ENCODE results near the gene CALM3.
"Not testable (repeated sequence)": the region's sequence is repeated elsewhere in the genome, so short reads cannot be mapped to it uniquely, and the experiment has no call there.

CALM3 gene

DNA sequence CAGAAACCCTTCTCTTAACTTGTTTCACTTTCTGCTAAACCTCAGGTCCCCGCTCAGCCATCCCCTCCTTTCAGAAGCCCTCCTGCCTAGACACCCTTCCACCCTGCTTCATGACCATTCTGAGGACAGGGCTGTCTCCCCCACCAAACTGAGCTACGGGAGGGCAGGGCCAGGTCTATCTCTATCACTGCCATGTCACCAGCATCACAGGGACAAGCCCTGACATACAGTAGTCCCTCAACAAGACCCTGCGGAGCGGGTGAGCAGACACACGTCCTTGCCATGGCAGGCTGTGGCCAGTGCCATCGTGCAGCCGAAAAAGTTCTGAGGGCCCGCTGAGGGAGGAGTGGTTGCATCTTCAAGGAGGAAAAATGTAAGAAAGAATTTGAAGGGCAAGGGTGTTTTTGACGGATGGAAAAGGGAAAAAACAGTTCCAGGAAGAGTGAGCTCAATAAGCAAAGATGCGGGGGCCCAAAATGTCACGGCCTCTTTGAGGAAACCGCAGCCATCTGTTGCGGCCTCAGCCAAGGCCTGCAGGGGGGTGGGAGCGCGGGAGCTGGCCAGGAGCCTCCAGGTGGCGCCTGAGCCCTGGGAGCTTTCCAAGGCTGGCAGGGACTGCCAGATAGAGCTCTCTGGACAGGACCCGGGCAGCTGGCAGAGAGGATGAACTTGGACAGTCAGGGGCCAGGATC is 15.6 kb downstream of the CALM3 start:
- peak; percentile 80 for DNase-seq

DNA sequence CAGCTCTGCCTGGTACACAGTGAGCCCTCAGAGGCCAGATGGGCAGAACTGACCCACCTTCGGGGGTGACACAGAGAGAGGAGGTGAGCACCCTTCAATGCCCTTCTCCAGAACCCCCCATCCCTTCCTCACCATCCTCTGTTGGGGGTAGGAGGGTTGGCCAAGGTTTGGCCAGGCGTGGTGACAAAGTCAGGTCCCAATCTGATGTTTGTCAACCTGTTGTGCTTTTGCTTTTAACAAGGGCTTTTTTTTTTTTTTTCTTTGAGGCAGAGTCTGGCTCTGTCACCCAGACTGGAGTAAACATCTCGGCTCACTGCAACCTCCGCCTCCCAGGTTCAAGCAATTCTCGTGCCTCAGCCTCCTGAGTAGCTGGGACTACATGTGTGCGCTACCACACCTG is 16.5 kb downstream of the CALM3 start:
- DNase-seq, result no peak

DNA sequence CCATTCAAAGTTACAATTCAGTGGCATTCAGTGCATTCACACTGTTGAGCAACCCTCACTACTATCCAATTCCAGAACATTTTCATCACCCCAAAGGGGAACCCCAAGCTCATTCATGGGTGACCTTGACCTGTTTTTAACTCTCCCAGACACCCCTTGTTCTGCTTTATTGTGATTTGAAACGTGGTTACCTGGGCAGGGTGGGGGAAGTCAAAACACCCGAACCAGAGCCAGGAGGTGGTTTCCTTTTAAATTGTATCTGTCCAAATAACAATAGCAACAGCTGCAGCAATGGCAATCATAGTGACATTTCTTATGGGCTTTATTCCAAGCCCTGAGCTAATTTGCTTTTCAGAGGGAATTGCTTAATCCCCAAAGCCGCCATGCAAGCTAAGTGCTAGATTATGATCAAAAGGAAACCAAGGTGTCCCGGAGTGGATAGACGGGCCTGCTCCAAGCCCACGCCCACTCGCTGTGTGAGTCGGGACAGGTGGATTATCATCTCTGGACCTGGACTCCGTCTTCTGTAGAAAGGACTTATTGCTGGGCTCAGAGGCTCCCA is 17.6 kb downstream of the CALM3 start:
- no peak for DNase-seq

- no peak for DNase-seq
Measured at GRCh38 chr19:46620267-46620666, 19.1 kb downstream of the CALM3 start.

GRCh38 chr19:46620716-46621115 is 19.6 kb downstream of the CALM3 start:
- DNase-seq, result peak; percentile 40

GRCh38 chr19:46621191-46622117 is 20.3 kb downstream of the CALM3 start:
- DNase-seq, result no peak

GRCh38 chr19:46622118-46622446 is 21.0 kb downstream of the CALM3 start:
- no peak for DNase-seq

- no peak for DNase-seq
Measured at GRCh38 chr19:46623915-46624502, 22.9 kb downstream of the CALM3 start.

DNA sequence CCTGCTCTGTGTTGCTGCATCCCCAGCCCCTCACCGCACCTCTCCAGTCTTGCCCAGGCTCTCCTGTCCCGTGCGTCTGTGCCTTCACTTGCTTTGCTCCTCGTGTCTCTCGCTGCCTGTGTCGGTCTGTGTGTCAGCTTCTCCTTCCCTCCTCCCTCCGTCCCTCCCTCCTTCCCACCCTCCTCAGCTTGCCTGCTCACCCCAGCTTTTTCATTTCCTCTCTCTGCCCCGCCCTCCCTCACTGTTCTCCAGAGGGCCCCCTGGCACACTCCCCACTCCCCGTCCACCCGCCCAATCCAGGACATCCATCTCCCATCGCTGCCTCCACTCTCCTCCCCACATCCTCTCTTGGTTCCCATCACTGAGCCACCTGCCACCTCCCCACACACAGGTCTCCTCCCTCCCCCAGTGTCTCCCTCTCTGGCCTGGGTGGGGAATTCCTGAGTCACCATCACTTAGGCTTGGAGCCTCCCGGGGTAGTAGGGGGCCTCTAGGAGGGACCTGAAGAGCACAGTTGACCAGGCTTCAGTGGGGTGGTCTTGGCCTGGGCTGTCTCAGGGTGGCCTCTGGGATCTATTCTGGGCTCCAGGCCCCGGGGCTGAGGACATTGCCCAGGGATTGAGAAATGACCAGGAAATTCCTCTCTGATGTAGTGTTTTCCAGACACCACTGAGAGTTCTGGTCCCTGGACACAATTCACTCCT is 24.0 kb downstream of the CALM3 start, which contains the start of gene PTGIR:
Gene PTGIR (minus strand): TSS at position 132 of the 704 bp plus-strand sequence. CDS start 864 bp downstream, outside the sequence.
- DNase-seq, result peak; percentile 88

GRCh38 chr19:46625731-46626130 is 24.6 kb downstream of the CALM3 start:
- DNase-seq, result no peak

GRCh38 chr19:46626446-46626845 is 25.3 kb downstream of the CALM3 start:
- no peak for DNase-seq

DNA sequence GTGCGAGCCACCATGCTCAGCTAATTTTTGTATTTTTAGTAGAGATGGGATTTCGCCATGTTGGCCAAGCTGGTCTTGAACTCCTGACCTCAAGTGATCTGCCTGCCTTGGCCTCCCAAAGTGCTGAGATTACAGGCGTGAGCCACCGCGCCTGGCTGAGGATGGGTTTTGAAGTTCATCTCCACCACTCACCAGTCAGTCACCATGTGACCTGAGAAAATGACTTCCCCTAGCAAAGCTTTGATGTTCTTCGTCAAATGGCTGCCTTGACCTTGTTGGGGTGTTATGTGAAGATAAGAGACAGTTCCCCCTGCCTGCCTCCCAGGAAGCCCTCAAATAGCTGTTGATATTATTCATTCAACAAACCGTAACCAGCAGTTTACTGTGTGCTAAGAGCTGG is 27.8 kb downstream of the CALM3 start:
- not testable (repeated sequence) for DNase-seq

DNA sequence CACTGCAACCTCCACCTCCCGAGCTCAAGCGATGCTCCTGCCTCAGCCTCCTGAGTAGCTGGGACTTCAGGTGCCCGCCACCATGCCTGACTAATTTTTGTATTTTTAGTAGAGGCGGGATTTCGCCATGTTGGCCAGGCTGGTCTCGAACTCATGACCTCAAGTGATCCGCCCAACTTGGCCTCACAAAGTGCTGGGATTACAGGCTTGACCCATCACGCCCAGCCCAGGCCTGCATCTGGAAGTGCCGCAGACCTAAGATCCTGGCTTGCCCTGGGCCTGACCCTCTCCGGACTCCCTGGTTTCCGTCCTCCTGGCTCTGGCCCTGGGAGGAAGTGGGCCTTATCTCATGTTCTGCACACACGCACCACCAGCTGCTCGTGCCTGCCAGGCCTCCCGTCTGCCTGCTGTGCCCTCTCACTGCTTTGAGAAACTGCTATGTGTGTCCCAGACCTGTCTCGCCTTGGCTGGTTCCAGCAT is 28.5 kb downstream of the CALM3 start:
- no peak for DNase-seq

DNA sequence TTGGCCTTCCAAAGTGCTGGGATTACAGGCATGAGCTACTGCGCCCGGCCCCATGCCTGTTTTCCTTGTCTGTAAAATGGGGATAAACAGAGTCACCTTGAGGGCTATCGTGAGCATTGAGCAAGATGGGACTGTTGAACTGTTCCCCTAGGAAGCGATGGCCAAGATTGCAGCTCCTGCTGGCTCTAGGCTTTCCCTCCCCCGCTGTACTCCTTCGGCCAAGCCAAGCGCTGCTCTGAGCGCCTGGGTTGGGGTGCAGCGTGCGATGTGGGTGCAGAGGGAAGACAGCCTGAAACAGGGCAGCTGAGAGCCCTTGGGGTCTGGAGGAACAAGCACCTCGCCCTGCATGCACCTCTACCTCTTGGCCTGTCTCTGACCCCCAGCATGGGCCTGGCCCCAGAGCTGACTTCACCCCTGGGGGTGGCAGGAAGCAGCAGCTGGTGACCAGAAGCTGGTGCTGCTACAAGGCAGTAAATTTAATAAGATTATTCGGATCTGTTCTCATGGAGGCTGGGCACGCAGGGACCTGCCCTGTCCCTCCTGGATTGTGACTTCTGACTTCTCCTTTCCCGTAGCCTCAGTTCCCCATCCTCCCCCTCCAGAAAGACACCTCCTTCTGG is 29.6 kb downstream of the CALM3 start:
- DNase-seq, result no peak

DNA sequence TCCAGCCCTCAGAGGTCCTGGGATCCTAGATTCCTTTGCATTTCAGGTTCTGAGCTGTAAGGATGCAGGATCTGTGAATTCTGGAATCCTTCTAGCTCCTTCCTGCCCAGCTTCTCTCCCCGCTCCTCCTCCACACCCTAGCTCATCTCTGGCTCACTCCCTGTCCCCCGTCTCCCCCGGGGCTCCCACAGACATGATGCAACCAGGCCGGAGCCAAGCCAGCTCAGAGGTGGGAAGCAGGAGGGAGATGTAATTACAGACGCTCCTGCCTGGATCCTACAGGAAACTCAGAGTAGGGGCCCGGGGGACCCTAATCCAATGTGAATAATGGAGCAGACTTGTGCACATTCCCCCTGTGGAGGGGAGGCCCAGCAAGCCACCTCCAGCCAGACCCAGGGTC is 30.4 kb downstream of the CALM3 start:
- DNase-seq, result peak; percentile 79

GRCh38 chr19:46633130-46633529 is 32.0 kb downstream of the CALM3 start:
- DNase-seq, result no peak

DNA sequence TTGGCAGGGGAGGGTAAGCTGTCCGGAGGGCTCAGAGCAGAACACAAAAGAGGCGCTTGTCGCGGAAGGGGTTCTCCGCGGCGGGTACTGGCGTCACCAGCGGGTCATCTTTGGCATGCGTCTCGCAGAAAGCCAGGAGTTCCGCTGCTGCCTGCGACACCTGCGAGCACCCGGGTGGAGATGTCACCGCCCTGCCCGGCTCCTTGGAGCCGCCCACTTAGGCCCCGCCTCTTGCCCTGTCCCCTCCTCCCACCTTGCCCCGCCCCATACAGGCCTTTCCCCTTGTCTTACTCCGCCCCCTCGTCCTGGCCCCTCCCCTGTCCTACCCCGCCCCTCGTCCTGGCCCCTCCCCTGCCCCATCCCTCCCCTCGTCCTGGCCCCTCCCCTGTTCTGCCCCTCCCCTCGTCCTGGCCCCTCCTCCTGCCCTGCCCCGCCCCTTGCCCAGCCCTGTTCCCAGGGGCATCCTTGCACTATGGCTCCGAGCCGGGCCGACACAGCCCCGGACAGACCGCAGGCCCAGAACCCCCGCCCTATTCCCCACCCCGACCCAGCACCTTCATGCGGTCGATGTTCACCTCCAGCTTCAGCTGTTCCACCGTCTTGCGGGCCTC is 33.0 kb downstream of the CALM3 start:
- DNase-seq, result peak; percentile 87

- DNase-seq, result no peak
Measured at GRCh38 chr19:46634656-46635218, 33.6 kb downstream of the CALM3 start.

- DNase-seq, result no peak
Measured at GRCh38 chr19:46635920-46636761, 35.0 kb downstream of the CALM3 start, which contains the start of gene GNG8. TSS of gene GNG8 (minus strand) at chr19:46636202. CDS start at chr19:46634682, 1,520 bp downstream.

DNA sequence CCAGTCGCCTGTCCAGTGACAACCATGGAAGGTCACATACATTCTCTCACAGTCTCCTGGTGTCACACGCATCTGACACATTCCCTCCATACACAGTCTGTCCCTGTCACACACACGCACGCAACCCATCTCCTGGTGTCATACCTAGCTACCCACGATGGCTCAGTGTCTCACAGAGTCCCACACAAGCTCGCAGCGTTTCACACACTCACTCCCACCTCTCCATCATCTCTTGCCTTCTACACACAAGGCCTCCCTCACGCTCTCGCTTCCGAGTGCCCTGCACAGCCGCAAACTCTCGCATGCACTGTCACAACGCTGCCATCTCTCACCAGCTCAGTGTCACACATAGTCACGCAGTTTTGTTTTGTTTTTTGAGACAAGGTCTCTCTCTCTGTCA is 36.1 kb downstream of the CALM3 start:
- no peak for DNase-seq
